IPS DF 4.7 (cell line): ENCODE results near the gene ROS1.
"Not testable (repeated sequence)": the region's sequence is repeated elsewhere in the genome, so short reads cannot be mapped to it uniquely, and the experiment has no call there.

ENCODE experiments used
- DNase-seq: peaks from one replicate; pipeline ENCODE4 v3.0.0-alpha.2; 2013; ENCODE audit warnings: low spot score; ENCODE audit errors: extremely low read depth

Gene ROS1

GRCh38 chr6:117384659-117385058 is 41.1 kb downstream of the ROS1 start:
- no peak for DNase-seq

GRCh38 chr6:117381749-117382148 is 44.0 kb downstream of the ROS1 start:
- no peak for DNase-seq

- DNase-seq, result no peak
Measured at GRCh38 chr6:117380298-117380697, 45.4 kb downstream of the ROS1 start.

GRCh38 chr6:117375446-117375845 is 50.3 kb downstream of the ROS1 start:
- no peak for DNase-seq

GRCh38 chr6:117373211-117373813 is 52.4 kb downstream of the ROS1 start:
- DNase-seq, result no peak

- not testable (repeated sequence) for DNase-seq
Measured at GRCh38 chr6:117372289-117372688, 53.5 kb downstream of the ROS1 start.

- DNase-seq, result no peak
Measured at GRCh38 chr6:117371492-117371891, 54.2 kb downstream of the ROS1 start.

GRCh38 chr6:117359581-117359980 is 66.2 kb downstream of the ROS1 start:
- DNase-seq, result no peak

GRCh38 chr6:117354671-117355070 is 71.1 kb downstream of the ROS1 start:
- DNase-seq, result no peak

GRCh38 chr6:117352466-117353081 is 73.2 kb downstream of the ROS1 start:
- no peak for DNase-seq

- DNase-seq, result no peak
Measured at GRCh38 chr6:117351521-117351920, 74.2 kb downstream of the ROS1 start.

GRCh38 chr6:117346142-117346930 is 79.4 kb downstream of the ROS1 start:
- DNase-seq, result no peak

- no peak for DNase-seq
Measured at GRCh38 chr6:117345292-117345610, 80.5 kb downstream of the ROS1 start.

GRCh38 chr6:117344444-117345291 is 81.1 kb downstream of the ROS1 start:
- no peak for DNase-seq

GRCh38 chr6:117338567-117338966 is 87.2 kb downstream of the ROS1 start:
- DNase-seq, result no peak

- DNase-seq, result no peak
Measured at GRCh38 chr6:117329926-117330325, 95.8 kb downstream of the ROS1 start.

GRCh38 chr6:117328500-117328899 is 97.2 kb downstream of the ROS1 start:
- DNase-seq, result no peak

- DNase-seq, result no peak
Measured at GRCh38 chr6:117328005-117328389, 97.7 kb downstream of the ROS1 start.

- no peak for DNase-seq
Measured at GRCh38 chr6:117327149-117328004, 98.4 kb downstream of the ROS1 start.

- no peak for DNase-seq
Measured at GRCh38 chr6:117326396-117326795, 99.3 kb downstream of the ROS1 start.

GRCh38 chr6:117317261-117317660 is 108.5 kb downstream of the ROS1 start:
- no peak for DNase-seq
